ENCODE results near the gene KRT80. TPM values are rescaled to one million over a fixed set of nuclear protein-coding genes. Genes with fewer than 3 reads are reported as not detected.

Gene KRT80
- total RNA-seq, 1 donor from 2014 or later = not detected

GRCh38 chr12:52126605-52127578 is 64.9 kb downstream of the KRT80 start:
- ATAC-seq (ENCODE audit: poor library complexity) (peak; percentile 63), DNase-seq (peak; percentile 63)
- intact Hi-C loops (cut with DNase I) = no loop called here

GRCh38 chr12:52126050-52126604 is 65.7 kb downstream of the KRT80 start:
- ATAC-seq (ENCODE audit: poor library complexity) (no peak), DNase-seq (no peak)
- intact Hi-C loops (cut with DNase I) = no loop called here

- ATAC-seq (ENCODE audit: poor library complexity) (no peak), DNase-seq (no peak)
- intact Hi-C loops (cut with DNase I) = no loop called here
These were observed 66.3 kb downstream of the KRT80 start for GRCh38 chr12:52125476-52125900.

GRCh38 chr12:52123487-52124186 is 68.2 kb downstream of the KRT80 start:
- ATAC-seq (ENCODE audit: poor library complexity) (no peak), DNase-seq (no peak)
- intact Hi-C loops (cut with DNase I) = no loop called here

- intact Hi-C loops (cut with DNase I) = no loop called here
- ATAC-seq (ENCODE audit: poor library complexity) (no peak), DNase-seq (no peak)
These were observed 68.9 kb downstream of the KRT80 start for GRCh38 chr12:52122904-52123303.

GRCh38 chr12:52122540-52122871 is 69.3 kb downstream of the KRT80 start:
- intact Hi-C loops (cut with DNase I) = no loop called here
- no peak for ATAC-seq (ENCODE audit: poor library complexity)
- DNase-seq = no peak

- ATAC-seq (ENCODE audit: poor library complexity) (peak; percentile 51), DNase-seq (peak; percentile 76)
- intact Hi-C loops (cut with DNase I) = no loop called here
These were observed 69.8 kb downstream of the KRT80 start for GRCh38 chr12:52121824-52122539.

GRCh38 chr12:52120951-52121823 is 70.6 kb downstream of the KRT80 start:
- DNase-seq = no peak
- no peak for ATAC-seq (ENCODE audit: poor library complexity)
- intact Hi-C loops (cut with DNase I) = no loop called here

- peak; percentile 51 for ATAC-seq (ENCODE audit: poor library complexity)
- intact Hi-C loops (cut with DNase I) = no loop called here
- no peak for DNase-seq
These were observed 72.2 kb downstream of the KRT80 start for GRCh38 chr12:52119398-52120254.

Other genes with a start within 250 kb of the KRT80 start
- gene ACVR1B, start 240.3 kb downstream of the KRT80 start, total RNA-seq = 9.7 TPM
- gene TAMALIN, start 185.1 kb downstream of the KRT80 start, total RNA-seq = 19.8 TPM
- 46.1 TPM for gene NR4A1, start 140.6 kb downstream of the KRT80 start, total RNA-seq
- gene ATG101, start 122.0 kb downstream of the KRT80 start, total RNA-seq = 23.5 TPM
- 0.35 TPM for gene SMIM41, start 112.3 kb downstream of the KRT80 start, total RNA-seq
- 0.59 TPM for gene KRT7, start 41.2 kb upstream of the KRT80 start, total RNA-seq
- not detected for gene KRT86, start 82.6 kb upstream of the KRT80 start, total RNA-seq
- not detected for gene KRT81, start 99.5 kb upstream of the KRT80 start, total RNA-seq
- gene KRT83, start 129.4 kb upstream of the KRT80 start, total RNA-seq = not detected
- gene KRT85, start 175.5 kb upstream of the KRT80 start, total RNA-seq = not detected
- not detected for gene KRT84, start 193.6 kb upstream of the KRT80 start, total RNA-seq
- gene KRT82, start 214.3 kb upstream of the KRT80 start, total RNA-seq = not detected
- gene KRT75, start 242.4 kb upstream of the KRT80 start, total RNA-seq = not detected